ENCODE results near the gene EXOC3L1. TPM values are rescaled to one million over a fixed set of nuclear protein-coding genes. Genes with fewer than 3 reads are reported as not detected.
A peak's percentile ranks its signal among the peaks of the same experiment; 100 is the strongest.

EXOC3L1 gene
- total RNA-seq, 4 donors from 2014 or later = 0.95 to 3.8 (median 1.7) TPM

GRCh38 chr16:67167588-67167987 is 22.3 kb downstream of the EXOC3L1 start:
- WGBS, 2 donors = 88 to 95% methylated on average over 7 of the region's 7 CpGs
- TF ChIP-seq POLR2A (IDR thresholded peaks at IDR 0.05) = no peak
- TF ChIP-seq, protein P1, sequence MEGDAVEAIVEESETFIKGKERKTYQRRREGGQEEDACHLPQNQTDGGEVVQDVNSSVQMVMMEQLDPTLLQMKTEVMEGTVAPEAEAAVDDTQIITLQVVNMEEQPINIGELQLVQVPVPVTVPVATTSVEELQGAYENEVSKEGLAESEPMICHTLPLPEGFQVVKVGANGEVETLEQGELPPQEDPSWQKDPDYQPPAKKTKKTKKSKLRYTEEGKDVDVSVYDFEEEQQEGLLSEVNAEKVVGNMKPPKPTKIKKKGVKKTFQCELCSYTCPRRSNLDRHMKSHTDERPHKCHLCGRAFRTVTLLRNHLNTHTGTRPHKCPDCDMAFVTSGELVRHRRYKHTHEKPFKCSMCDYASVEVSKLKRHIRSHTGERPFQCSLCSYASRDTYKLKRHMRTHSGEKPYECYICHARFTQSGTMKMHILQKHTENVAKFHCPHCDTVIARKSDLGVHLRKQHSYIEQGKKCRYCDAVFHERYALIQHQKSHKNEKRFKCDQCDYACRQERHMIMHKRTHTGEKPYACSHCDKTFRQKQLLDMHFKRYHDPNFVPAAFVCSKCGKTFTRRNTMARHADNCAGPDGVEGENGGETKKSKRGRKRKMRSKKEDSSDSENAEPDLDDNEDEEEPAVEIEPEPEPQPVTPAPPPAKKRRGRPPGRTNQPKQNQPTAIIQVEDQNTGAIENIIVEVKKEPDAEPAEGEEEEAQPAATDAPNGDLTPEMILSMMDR (IDR thresholded peaks at IDR 0.05) = no peak
- no peak for DNase-seq (ENCODE audit: low spot score in 2 of 2)
- intact Hi-C loops (cut with DNase I; ENCODE audit: low total_unique reads) = no loop called here
- H3K4me3 ChIP-seq (ENCODE audit: low read depth, poor library complexity, severe bottlenecking) = no peak overlapping the region

DNA sequence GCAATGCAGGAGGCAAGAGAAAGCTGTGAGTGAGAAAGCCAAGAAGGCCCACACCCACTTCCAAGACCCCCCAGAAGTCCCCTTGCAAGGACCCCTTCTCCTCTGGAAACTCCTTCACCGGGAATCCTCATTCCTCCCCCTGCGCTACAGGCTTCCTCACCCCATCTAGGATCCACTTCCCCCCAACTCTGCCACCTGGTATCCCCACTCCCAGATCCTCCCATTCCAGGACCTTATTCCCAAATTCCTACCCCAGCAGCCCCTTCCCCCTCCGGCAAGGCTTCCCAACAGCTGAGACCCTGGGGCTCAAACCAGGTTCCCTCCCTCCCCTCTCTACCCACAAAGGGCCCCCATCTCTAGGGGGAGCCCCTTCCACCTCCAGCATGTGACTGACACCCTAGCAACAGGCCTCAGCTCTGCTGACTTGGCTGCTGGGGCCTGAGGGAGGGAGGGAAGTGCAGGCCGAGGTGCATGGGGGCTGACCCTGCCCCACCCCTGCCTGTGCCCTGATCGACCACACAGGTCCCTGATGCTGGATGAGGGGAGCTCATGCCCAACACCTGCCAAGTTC is 23.3 kb downstream of the EXOC3L1 start:
- DNase-seq (ENCODE audit: low spot score in 2 of 2) = no peak
- TF ChIP-seq, protein P1 (IDR thresholded peaks at IDR 0.05) = no peak
- TF ChIP-seq POLR2A (IDR thresholded peaks at IDR 0.05) = no peak
- WGBS, 2 donors = 84 to 90% methylated on average over 5 of the region's 5 CpGs
- no peak overlapping the region for H3K4me3 ChIP-seq (ENCODE audit: low read depth, poor library complexity, severe bottlenecking)
- intact Hi-C loops (cut with DNase I; ENCODE audit: low total_unique reads) = no loop called here

- TF ChIP-seq POLR2A (IDR thresholded peaks at IDR 0.05) = no peak
- TF ChIP-seq, protein P1 (IDR thresholded peaks at IDR 0.05) = no peak
- DNase-seq (ENCODE audit: low spot score in 2 of 2) = peak in 1 of 2 donors; percentile 80
- WGBS, 2 donors = 63 to 81% methylated on average over 11 to 18 of the region's 18 CpGs
- intact Hi-C loops (cut with DNase I; ENCODE audit: low total_unique reads) = no loop called here
- H3K4me3 ChIP-seq (ENCODE audit: low read depth, poor library complexity, severe bottlenecking) = no peak overlapping the region
These were observed 23.8 kb downstream of the EXOC3L1 start for GRCh38 chr16:67166110-67166547.

DNA sequence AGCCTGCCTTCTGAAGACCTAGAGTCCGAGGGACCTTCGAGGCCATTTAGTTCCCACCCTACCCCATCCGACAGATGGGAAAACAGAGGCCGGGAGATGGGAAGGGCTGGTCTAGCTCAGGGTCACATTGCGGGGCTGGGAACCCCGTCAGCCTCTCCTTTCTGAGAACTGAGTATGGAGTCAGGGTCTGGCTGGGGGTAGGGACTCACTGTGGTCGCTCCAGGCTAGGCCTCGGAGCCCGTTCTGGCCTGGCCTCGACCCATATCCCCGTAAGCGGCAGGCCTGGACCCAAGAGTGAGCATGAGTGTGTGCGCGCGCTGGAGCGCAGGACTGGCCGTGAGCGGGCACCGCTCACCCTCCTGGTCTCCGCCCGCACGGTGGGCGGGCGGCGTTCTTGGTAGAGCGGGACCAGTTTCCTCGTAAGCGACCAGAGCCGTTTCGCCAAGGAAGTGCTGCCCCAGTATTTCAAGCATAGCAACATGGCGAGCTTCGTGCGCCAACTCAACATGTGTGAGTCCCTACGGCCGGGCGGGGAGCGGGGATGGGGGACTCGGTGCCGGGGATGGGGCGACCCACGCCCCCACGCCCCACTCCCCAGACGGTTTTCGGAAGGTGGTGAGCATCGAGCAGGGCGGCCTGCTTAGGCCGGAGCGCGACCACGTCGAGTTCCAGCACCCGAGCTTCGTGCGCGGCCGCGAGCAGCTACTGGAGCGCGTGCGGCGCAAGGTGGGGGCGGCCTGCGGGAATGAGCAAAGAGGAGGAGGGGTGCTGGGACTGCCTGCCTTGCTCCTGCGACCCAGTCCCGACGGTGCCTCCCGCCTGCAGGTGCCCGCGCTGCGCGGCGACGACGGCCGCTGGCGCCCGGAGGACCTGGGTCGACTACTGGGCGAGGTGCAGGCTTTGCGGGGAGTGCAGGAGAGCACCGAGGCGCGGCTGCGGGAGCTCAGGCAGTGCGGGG is 24.5 kb downstream of the EXOC3L1 start:
- intact Hi-C loops (cut with DNase I; ENCODE audit: low total_unique reads) = no loop called here
- no peak overlapping the region for H3K4me3 ChIP-seq (ENCODE audit: low read depth, poor library complexity, severe bottlenecking)
- 49 to 52% methylated on average over 69 to 80 of the region's 85 CpGs for WGBS, 2 donors
- no peak for DNase-seq (ENCODE audit: low spot score in 2 of 2)
- TF ChIP-seq, protein P1 (IDR thresholded peaks at IDR 0.05) = no peak
- no peak for TF ChIP-seq POLR2A (IDR thresholded peaks at IDR 0.05)

DNA sequence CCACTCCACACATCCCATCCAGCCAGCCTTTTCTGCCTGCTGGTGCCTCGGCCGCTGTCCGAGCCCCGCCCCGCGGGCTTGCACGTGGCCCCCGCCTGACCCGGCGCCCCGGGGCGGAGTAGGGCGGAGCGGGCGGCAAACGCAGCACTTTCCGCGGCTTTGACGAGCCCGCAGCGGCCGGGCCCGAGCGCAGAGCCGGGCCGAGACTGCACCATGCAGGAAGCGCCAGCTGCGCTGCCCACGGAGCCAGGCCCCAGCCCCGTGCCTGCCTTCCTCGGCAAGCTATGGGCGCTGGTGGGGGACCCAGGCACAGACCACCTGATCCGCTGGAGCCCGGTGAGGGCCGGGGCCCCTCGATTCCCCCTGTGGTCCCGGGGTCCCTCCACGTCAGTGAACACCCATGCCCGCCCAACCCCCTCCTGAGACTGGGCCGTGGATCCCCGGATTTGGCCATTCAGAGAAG is 25.3 kb downstream of the EXOC3L1 start, which contains the start of gene HSF4:
TSS of gene HSF4 (plus strand) at position 147 of the 463 bp plus-strand sequence. CDS start at position 214, 67 bp downstream.
- DNase-seq (ENCODE audit: low spot score in 2 of 2) = peak in 1 of 2 donors; percentile 91
- WGBS, 2 donors = 2 to 8% methylated on average over 10 to 31 of the region's 41 CpGs
- H3K4me3 ChIP-seq (ENCODE audit: low read depth, poor library complexity, severe bottlenecking) = peak within 1 kb of the TSS; percentile 16
- intact Hi-C loops (cut with DNase I; ENCODE audit: low total_unique reads) = no loop called here
- TF ChIP-seq, protein P1 (IDR thresholded peaks at IDR 0.05) = no peak
- no peak for TF ChIP-seq POLR2A (IDR thresholded peaks at IDR 0.05)
